Measurements from ENCODE around the gene GCLM.
A peak's percentile ranks its signal among the peaks of the same experiment; 100 is the strongest.
"Not testable (repeated sequence)": the region's sequence is repeated elsewhere in the genome, so short reads cannot be mapped to it uniquely, and the experiment has no call there.

The GCLM gene, protein sequence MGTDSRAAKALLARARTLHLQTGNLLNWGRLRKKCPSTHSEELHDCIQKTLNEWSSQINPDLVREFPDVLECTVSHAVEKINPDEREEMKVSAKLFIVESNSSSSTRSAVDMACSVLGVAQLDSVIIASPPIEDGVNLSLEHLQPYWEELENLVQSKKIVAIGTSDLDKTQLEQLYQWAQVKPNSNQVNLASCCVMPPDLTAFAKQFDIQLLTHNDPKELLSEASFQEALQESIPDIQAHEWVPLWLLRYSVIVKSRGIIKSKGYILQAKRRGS

GRCh38 chr1:93909146-93910050, at the start of gene GCLM:
Gene GCLM (minus strand): TSS chr1:93909430. CDS start chr1:93909163, 267 bp downstream.
- DNase-seq: peak; percentile 92

- DNase-seq: no peak
Observed at GRCh38 chr1:93958726-93959100, 49.5 kb upstream of the GCLM start.

- no peak for DNase-seq
Observed at GRCh38 chr1:93958032-93958725, 48.9 kb upstream of the GCLM start.

DNA sequence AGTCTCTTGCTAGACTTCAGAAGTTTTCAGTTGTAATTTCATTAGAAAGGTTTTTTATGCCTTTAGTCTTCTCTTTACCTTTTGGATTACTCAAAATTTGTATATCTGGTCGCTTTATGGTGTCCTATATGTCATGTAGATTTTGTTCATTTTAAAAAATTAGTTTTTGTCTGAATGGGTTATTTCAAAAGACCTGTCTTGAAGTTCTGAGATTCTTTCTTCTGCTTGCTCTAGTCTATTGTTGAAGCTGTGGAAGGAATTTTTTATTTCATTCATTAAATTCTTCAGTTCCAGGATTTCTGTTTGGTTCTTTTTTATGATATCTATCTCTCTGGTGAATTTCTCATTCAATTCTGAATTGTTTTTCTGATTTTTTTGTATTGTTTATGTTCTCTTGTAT, 46.5 kb upstream of the GCLM start:
- no peak for DNase-seq

GRCh38 chr1:93947002-93947686, 37.9 kb upstream of the GCLM start:
- DNase-seq: not testable (repeated sequence)

GRCh38 chr1:93938461-93939145, 29.4 kb upstream of the GCLM start:
- no peak for DNase-seq

GRCh38 chr1:93937997-93938396, 28.8 kb upstream of the GCLM start:
- DNase-seq: no peak

GRCh38 chr1:93925206-93925605, 16.0 kb upstream of the GCLM start:
- no peak for DNase-seq

DNA sequence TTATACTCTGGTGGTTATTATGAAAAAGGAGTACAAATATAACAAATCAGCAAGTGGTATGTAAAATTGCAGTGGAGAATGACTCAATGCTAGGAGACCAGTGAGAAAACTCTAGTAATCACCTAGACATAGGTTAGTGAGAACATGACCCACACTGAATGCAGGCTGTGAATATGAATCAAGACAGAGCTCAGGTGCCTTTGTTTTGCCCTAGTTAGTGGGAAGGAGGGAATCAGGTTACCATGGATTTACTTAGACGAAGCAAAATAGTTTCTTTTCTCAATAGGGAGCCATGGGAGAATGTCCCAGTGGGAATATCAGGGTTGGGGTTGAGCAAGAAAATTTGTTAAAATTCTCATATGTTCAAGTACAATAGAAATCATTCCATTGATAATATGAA, 10.6 kb upstream of the GCLM start:
- DNase-seq: no peak

DNA sequence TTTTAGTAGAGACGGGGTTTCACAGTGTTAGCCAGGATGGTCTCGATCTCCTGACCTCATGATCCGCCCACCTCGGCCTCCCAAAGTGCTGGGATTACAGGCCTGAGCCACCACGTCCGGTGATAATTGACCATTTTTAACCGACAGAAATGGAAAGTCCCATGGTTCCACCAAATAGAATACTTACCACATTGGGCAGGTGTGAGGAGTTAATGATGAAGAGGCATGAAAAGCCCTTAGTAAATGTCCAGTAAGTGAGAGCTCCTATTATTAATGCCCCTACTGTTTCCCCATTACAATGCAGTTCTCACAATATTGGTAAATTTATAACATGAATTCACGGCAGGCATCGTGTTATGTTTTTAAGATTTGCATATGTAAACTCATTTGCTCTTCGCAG, 8.1 kb upstream of the GCLM start:
- no peak for DNase-seq

- DNase-seq: not testable (repeated sequence)
Observed at GRCh38 chr1:93910880-93911279, 1.6 kb upstream of the GCLM start.

GRCh38 chr1:93910305-93910704, 1.1 kb upstream of the GCLM start:
- DNase-seq: no peak

GRCh38 chr1:93908394-93909145, 660 bp downstream of the GCLM start:
- peak; percentile 53 for DNase-seq

GRCh38 chr1:93907718-93908117, 1.5 kb downstream of the GCLM start:
- no peak for DNase-seq

DNA sequence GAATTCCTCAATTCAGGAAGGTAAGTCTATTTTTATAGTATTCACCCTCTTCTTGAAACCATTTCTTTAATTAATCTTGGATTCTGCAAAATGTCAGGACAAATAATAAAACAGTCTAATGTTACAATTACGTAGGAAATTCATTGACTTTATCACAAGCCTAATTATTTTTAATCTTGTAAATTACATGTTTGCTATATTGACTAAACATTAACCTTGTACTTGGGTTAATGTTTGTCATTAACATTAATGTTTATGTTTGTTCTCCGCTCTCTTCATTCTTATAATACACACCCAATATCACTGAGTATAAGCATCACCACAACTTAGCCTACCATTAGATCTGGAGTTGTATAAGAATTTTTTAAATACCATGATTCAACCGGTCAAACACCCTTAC, 2.8 kb downstream of the GCLM start:
- DNase-seq: no peak

GRCh38 chr1:93905734-93906133, 3.5 kb downstream of the GCLM start:
- no peak for DNase-seq

DNA sequence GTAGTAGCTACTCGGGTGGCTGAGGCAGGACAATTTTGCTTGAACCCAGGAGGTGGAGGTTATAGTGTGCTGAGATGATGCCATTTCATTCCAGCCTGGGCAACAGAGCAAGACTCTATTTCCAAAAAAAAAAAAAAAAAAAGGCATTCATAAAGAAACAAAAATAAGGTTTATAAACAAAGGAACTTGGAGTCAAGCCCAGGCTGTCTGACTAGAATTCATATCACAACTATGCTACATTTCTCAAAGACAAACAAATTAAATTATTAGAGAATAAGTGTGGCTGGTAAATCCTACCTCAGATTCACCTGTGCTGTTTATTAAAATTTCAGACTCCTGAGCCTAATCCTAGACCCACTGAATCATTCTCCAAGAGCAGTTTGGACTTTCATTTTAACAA, 4.2 kb downstream of the GCLM start:
- no peak for DNase-seq

DNA sequence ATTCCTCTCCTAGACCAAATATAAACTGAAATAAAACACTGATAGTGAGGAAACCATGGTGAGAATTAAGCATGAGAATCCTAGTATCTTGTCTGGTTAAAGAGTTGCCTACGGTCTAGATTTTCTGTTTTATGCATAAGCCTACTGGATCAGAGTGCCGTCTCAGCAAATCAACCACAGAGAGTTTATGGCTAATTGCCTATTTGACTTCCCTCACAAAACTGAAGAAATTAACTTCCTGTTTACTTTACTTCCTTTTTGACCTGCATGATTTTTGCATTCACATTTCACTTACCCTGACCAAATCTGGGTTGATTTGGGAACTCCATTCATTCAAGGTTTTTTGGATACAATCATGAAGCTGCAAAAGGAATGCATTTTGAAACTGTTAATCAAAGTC, 5.0 kb downstream of the GCLM start:
- no peak for DNase-seq

GRCh38 chr1:93900723-93901504, 8.3 kb downstream of the GCLM start:
- no peak for DNase-seq

DNA sequence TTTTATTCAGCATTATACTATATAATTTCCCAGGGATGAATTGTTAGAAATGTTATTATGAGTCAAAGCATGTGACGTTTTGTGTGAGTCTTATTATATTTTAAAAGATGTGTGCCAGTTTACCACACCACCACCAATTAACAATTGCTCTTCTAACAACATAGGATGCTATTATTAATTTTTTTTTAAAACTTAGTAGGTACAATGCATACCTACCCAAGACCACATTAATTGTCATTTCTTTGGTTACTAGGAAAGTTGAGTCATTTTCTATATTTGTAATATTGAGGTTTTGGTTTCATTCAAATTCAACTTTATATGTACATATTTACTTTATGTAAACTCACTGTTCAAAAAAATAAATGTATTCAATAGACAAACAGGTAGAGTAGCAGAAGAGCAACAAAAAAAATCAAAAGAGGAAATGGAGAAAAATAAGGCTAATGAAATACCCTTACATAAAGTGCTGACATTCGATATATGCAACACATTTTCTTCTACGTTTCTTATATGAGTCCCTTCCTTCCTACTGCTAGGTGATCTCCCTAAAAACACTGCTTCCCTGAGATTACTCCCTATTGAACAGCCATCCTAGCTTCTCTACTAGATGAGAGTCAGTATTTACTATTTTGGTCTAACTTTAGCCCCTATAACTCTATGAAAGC, 9.6 kb downstream of the GCLM start:
- DNase-seq: no peak

All from activated naive CD4-positive, alpha-beta T cell treated with Interleukin-2 at 50 U/mL for 16 hours (primary cell).